Germinal center (tissue), 1 donor: Measurements from ENCODE around the gene C6.
"Not testable (repeated sequence)": the region's sequence is repeated elsewhere in the genome, so short reads cannot be mapped to it uniquely, and the experiment has no call there.

Experiments
- DNase-seq: peaks from one replicate; pipeline ENCODE4 v3.0.0; 2012; ENCODE audit warnings: mixed read lengths, low spot score

C6 gene

GRCh38 chr5:41213340-41213739, at the start of gene C6:
Gene C6, minus strand, starts transcription at chr5:41213532. Its CDS starts 10,302 bp downstream, at chr5:41203230.
- no peak for DNase-seq

DNA sequence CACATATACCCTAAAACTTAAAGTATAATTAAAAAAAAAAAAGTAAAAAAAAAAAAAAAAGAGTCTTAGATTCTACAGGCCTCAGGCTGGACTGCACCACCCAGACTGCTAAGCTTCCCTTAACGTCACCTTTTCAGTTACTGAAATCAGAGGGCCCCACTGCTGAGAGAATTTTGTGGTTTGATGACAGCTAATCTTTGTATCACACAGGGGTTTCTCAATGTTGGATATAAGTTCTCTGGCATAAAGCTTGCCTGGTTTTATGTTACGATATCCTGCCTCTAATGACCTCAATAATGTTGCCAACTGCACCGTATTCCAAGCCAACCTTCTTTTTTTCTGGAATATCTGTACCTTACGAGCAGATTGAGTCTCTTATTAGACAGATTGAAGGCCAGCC, 43.1 kb upstream of the C6 start:
- DNase-seq, result no peak

GRCh38 chr5:41253109-41253508, 39.8 kb upstream of the C6 start:
- DNase-seq, result no peak

GRCh38 chr5:41252036-41252435, 38.7 kb upstream of the C6 start:
- no peak for DNase-seq

DNA sequence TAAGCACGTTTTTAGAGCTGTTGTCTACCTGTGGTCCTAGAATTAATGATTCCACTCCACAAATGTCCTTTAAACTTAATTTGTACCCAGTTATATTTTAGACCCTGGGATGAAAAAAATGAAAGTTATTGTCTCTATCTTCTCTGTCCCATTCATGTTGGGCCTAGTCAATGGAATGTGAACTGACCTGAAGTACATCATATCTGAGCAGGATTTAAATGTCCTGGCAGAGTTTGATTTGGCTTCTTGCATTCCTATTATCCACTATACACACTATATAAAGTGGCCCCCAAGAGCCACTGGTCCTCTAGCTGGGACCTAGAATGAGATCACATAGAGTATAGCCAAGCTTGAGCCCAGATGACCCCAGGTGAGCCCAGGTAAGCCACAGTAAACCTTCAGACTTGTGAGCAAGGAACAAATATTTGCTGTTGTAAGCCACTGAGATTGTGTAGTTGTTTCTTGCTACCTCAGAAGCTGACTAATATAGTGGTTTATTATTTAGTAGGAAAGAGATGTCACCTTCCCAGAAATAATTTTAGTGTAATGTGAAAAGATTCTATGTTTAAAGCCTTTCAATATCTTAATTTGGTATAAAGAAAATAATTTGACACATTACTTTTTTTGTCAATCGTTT, 37.1 kb upstream of the C6 start:
- DNase-seq, result no peak

- DNase-seq, result no peak
Measured at GRCh38 chr5:41247135-41247534, 33.8 kb upstream of the C6 start.

DNA sequence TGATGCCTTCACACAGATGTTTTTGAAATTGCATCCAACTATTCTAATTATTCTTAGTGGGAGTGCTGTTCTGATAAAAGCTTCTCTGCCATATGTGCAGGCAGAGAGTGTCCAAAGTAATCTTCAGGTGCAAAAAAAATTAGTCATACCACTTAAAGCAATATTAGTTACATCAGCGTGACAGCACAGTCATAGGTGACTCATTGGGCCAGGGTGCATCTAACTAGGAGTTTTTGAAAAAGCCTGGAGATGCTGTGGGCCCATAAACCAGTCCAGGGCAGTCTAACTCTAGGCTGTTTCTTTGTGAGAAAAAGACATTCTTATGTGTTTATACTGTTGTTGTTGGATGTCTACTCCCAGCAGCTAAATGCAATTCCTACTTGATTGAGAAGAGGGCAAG, 33.0 kb upstream of the C6 start:
- no peak for DNase-seq

- DNase-seq, result no peak
Measured at GRCh38 chr5:41243558-41243957, 30.2 kb upstream of the C6 start.

- no peak for DNase-seq
Measured at GRCh38 chr5:41240985-41241384, 27.7 kb upstream of the C6 start.

DNA sequence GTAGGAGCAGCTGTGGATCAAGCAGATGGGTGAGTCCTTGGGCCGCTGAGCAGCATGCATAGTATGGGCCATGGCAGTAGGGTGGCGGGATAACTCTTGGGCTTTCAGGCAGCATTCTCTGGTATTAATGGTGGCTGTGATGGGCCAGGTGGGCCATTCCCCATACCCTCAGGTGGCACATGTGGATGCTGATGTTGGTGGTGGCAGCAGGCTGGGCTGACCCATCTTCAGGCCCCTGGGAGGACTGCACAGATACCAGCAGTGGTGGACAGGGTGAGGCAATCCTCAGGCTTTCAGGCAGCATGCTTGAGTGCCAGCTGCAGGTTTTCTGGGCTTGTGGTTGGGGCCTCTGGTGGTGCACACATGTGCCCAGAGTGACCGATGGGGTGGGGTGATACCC, 27.1 kb upstream of the C6 start:
- no peak for DNase-seq

DNA sequence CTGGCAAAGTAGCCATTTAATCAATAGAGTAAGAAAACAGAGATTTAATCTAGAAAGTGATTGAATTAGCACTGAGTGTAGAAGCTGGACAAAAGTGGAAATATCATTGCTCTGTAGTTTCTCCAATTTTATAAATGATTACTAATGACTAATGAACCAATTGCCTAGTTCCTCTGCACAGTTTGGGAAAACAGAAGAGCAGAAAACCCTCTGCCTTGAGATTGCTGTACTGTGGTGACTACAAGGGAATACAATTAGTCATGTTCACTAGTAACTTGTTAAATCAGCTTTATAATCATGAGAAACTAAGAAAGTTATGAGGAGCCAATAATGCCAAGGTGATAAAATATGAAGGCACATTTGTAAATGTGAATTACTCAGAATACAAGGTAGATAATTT, 21.1 kb upstream of the C6 start:
- no peak for DNase-seq

GRCh38 chr5:41232797-41233196, 19.5 kb upstream of the C6 start:
- DNase-seq, result no peak

- not testable (repeated sequence) for DNase-seq
Measured at GRCh38 chr5:41230276-41230675, 16.9 kb upstream of the C6 start.

- DNase-seq, result no peak
Measured at GRCh38 chr5:41223962-41224361, 10.6 kb upstream of the C6 start.

DNA sequence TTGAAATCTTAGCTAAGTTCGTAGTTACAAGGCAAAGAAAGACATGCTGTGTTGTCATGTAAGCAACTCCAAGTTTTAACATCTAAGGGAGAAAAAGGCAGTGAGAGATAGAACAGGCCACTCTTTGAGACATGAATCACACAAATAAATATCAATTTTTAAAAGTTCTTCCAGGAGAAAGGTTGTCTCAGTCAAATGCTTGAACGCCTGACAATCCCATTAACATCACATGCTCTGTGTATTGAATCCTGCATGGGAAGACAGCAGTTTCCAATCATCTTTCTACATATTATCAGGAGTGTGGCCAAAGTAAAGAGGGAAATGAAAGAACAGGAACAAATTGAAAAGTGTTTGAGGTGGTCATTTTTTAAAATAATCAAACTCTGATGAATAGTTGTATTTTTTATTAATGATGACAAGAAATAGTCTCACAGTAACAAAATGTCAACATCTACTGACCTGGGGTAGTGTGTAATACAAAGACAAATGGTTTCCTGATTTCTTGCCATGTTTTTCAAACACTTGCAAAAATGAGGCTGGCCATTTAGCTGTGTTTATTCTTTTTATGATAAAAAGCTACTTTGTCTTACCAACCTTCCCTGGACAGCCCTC, 6.4 kb upstream of the C6 start:
- no peak for DNase-seq

DNA sequence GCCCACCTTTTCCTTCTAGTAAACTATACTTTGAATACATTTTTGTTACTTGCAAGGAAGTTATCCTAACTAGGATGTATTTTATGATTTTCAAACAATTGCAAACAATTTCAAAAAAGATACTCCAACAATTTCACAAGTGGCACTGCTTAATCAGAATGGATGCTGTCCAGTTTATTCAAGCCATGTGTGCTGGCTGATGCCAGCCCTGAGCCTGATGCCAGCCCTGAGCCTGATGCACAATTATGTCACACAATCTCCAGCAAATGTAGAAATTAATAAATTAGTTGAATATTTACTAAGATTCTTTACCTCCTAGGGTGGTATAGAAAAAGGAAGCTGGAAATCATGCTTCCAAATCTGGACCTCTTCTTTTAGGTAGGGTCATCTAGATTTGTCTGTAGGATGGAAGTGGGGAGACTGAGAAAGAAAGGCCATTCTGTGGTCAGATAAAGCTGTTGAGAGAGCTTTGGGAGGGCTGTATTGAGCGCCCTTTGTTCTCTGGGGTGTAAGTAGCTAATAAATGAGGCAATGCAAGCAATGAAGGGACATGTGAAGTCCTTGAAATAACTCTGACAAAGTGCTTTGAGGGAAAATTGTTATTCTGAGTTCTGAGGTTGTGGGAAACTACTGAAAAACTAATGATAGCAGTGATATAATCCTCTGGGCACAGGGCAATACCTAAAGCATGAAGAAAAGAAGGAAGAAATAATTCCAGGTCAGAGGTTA, 5.8 kb upstream of the C6 start:
- no peak for DNase-seq

DNA sequence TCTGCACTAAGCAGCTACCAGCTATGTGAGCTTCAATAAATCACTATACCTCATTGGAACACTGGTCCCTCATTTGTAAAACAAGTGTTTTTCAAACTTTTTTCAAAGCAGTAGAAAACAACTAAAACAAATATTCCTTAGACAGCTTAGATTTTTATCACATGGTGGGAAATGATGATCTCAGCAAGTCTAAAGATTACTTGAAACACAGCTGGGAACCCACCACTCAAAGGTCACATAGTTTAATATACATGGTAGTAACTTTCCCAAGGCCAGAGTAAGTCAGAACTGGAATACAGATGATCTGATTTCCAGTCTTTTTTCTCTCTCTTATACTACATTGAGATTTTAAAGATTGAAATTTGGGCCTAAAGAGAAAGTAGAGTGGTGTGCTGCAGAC, 850 bp upstream of the C6 start:
- no peak for DNase-seq

DNA sequence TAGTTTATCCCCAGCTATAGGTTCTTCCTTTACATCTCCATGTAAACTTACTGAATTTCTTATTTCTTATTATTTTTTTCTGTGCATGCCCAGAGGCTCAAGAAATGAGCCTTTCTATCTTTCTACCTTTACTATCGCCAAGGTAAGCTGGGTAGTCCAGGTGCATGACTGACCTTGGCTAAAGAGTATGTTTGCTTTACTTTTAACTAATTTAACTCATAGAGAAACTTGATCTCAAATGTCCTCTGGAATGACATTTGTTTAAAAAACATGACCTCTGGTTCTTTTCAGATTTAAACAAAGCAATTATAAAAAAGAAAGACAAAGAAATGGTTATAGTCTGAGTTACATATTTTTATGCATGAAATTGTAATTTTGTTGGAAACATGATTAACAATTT, 397 bp downstream of the C6 start:
- no peak for DNase-seq

DNA sequence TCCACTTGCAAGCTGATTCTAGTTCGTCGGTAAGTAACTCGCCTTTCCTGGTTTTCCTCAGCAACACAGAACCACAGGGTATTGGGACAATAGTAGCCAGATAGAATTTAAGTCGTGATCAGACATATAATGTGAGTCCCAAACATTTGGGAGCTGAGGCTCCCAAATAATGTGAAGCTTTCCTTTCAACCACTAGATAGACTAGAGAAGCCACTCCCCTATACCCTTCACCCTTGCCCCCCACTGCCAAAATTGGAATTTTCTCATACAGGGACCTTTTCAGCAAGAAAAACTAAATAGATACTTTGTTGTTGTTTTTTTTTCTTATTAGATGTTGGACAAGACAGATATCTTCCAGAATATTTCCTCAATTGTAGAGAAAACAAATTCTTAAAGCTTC, 1.9 kb downstream of the C6 start:
- no peak for DNase-seq

GRCh38 chr5:41205475-41205874, 7.9 kb downstream of the C6 start:
- not testable (repeated sequence) for DNase-seq

- no peak for DNase-seq
Measured at GRCh38 chr5:41203033-41203432, 10.3 kb downstream of the C6 start.

- DNase-seq, result no peak
Measured at GRCh38 chr5:41201082-41201772, 12.1 kb downstream of the C6 start.

- no peak for DNase-seq
Measured at GRCh38 chr5:41200506-41200905, 12.8 kb downstream of the C6 start.
